Activated CD4-positive, alpha-beta T cell treated with anti-CD3 and anti-CD28 coated beads for 36 hours (primary cell): ENCODE measurements around the gene AKR1E2. TPM values are rescaled to one million over a fixed set of nuclear protein-coding genes. Genes with fewer than 3 reads are reported as not detected.
"Not testable (repeated sequence)": the region's sequence is repeated elsewhere in the genome, so short reads cannot be mapped to it uniquely, and the experiment has no call there.

Source experiments
- ATAC-seq: fragments of 200-7000 bp; cut with Tn5 transposase; one replicate; pipeline ENCODE4 v1.10.0; 2021; ENCODE audit warnings: mild to moderate bottlenecking, moderate library complexity
- CTCF ChIA-PET: fragments of 350-600 bp; sonication (Branson Sonifier 250); formaldehyde crosslinking; loops from one replicate; lab custom pipeline; 2021; ENCODE audit warnings: antibody characterized with exemption; lab: Charles Lee
- POLR2A ChIA-PET: fragments of 350-600 bp; sonication (Branson Sonifier 250); formaldehyde crosslinking; loops from one replicate; lab custom pipeline; 2021; ENCODE audit warnings: antibody characterized with exemption, inconsistent platforms; lab: Charles Lee
- DNase-seq: peaks from one replicate; pipeline ENCODE4 v3.0.0-alpha.2; 2020
- H3K27ac Mint-ChIP-seq: one replicate; pipeline ENCODE4 v1.8.0; 2021; ENCODE audit warnings: mixed read lengths
- H3K27me3 Mint-ChIP-seq: one replicate; pipeline ENCODE4 v1.8.0; 2021; ENCODE audit warnings: mixed read lengths
- H3K36me3 Mint-ChIP-seq: one replicate; pipeline ENCODE4 v1.8.0; 2021; ENCODE audit warnings: low read depth, mixed read lengths
- H3K4me1 Mint-ChIP-seq: one replicate; pipeline ENCODE4 v1.8.0; 2021; ENCODE audit warnings: mixed read lengths
- H3K4me3 Mint-ChIP-seq: one replicate; pipeline ENCODE4 v1.8.0; 2021; ENCODE audit warnings: mild to moderate bottlenecking, moderate library complexity, mixed read lengths
- H3K9me3 Mint-ChIP-seq: one replicate; pipeline ENCODE4 v1.8.0; 2021; ENCODE audit warnings: low read depth, mixed read lengths
- intact Hi-C, 2 experiments: fragments of 100-400 bp; cut with DNase I in 1 of 2; cut with micrococcal nuclease in 1 of 2; formaldehyde crosslinking; loops; one replicate each; pipeline versions ENCODE4 v1.14.2 to v1.15.1; 2022 to 2024; cut with DNase I, micrococcal nuclease
- total RNA-seq, 2 experiments: library from RNA; stranded (reverse); gene quantifications; one replicate each; pipeline ENCODE4 v1.2.3, GENCODE V29; 2021

AKR1E2 gene
- total RNA-seq, 2 experiments from 2014 or later: 9.8 to 13.4 TPM

- H3K4me3 Mint-ChIP-seq, H3K36me3 Mint-ChIP-seq, POLR2A ChIA-PET, DNase-seq, H3K4me1 Mint-ChIP-seq, H3K27ac Mint-ChIP-seq, ATAC-seq, H3K27me3 Mint-ChIP-seq, H3K9me3 Mint-ChIP-seq: not testable (repeated sequence)
- CTCF ChIA-PET: interaction anchor here (0.6 to 4.2 kb wide), 20 partner anchors 9 to 1413 kb away, joined by 3 to 46 read pairs (median 4); partner anchors contain the start of genes AKR1E2 and TUBAL3
- intact Hi-C loops: loop anchor here (1.0 to 10.0 kb wide), 6 partner anchors 34 to 812 kb away; partner anchors contain the start of gene AKR1C3 (in 1 of the 2)
These were observed 10.3 kb upstream of the AKR1E2 start for GRCh38 chr10:4815646-4816180.

GRCh38 chr10:4816966-4817365 is 9.0 kb upstream of the AKR1E2 start:
- no peaks in the 10 kb centered on the region for H3K9me3 Mint-ChIP-seq
- H3K27me3 Mint-ChIP-seq: peaks cover 5% of the 10 kb centered on the region
- ChIA-PET POLR2A (no interaction called here), CTCF (interaction anchor here (0.7 to 0.9 kb wide), 2 partner anchors 9 to 12 kb away, joined by 3 to 4 read pairs; partner anchors contain the start of gene AKR1E2)
- no peak overlapping the region for H3K4me3 Mint-ChIP-seq
- intact Hi-C loops: loop anchor here (1.0 to 10.0 kb wide), 6 partner anchors 32 to 810 kb away; partner anchors contain the start of gene AKR1C3 (in 1 of the 2)
- H3K27ac Mint-ChIP-seq: no peak overlapping the region
- no peak for DNase-seq
- no peak for ATAC-seq
- no peaks in the 10 kb centered on the region for H3K4me1 Mint-ChIP-seq
- no peaks in the 10 kb centered on the region for H3K36me3 Mint-ChIP-seq

- ATAC-seq (no peak), DNase-seq (no peak)
- Mint-ChIP-seq H3K4me3 (no peak overlapping the region), H3K9me3 (no peaks in the 10 kb centered on the region), H3K27me3 (peaks cover 6% of the 10 kb centered on the region), H3K36me3 (no peaks in the 10 kb centered on the region), H3K4me1 (no peaks in the 10 kb centered on the region), H3K27ac (no peak overlapping the region)
- intact Hi-C loops: loop anchor here (5.0 to 10.0 kb wide), 4 partner anchors 273 to 808 kb away; partner anchors contain the start of gene AKR1C3 (in 1 of the 2)
- ChIA-PET POLR2A (no interaction called here), CTCF (no interaction called here)
These were observed 6.9 kb upstream of the AKR1E2 start for GRCh38 chr10:4819067-4819466.

- H3K4me3 Mint-ChIP-seq: no peak overlapping the region
- POLR2A ChIA-PET: no interaction called here
- DNase-seq: no peak
- H3K27me3 Mint-ChIP-seq: peaks cover 6% of the 10 kb centered on the region
- CTCF ChIA-PET: interaction anchor here (0.6 to 1.4 kb wide), 3 partner anchors 11 to 614 kb away, joined by 3 read pairs; no protein-coding TSS in a partner anchor
- no peaks in the 10 kb centered on the region for H3K4me1 Mint-ChIP-seq
- H3K9me3 Mint-ChIP-seq: no peaks in the 10 kb centered on the region
- no peak for ATAC-seq
- no peaks in the 10 kb centered on the region for H3K36me3 Mint-ChIP-seq
- H3K27ac Mint-ChIP-seq: no peak overlapping the region
- intact Hi-C loops: loop anchor here (5.0 to 10.0 kb wide), 4 partner anchors 273 to 808 kb away; partner anchors contain the start of gene AKR1C3 (in 1 of the 2)
These were observed 6.3 kb upstream of the AKR1E2 start for GRCh38 chr10:4819707-4820106.

GRCh38 chr10:4820804-4821401 is 5.1 kb upstream of the AKR1E2 start:
- Mint-ChIP-seq H3K27ac (no peak overlapping the region), H3K36me3 (no peaks in the 10 kb centered on the region), H3K4me3 (no peak overlapping the region), H3K4me1 (peaks cover 2% of the 10 kb centered on the region), H3K9me3 (peaks cover 1% of the 10 kb centered on the region), H3K27me3 (peaks cover 9% of the 10 kb centered on the region)
- intact Hi-C loops: no loop called here
- ChIA-PET POLR2A (no interaction called here), CTCF (interaction anchor here (1.1 to 1.4 kb wide), 2 partner anchors 29 to 613 kb away, joined by 3 read pairs; no protein-coding TSS in a partner anchor)
- DNase-seq: no peak
- no peak for ATAC-seq

GRCh38 chr10:4822208-4822607 is 3.8 kb upstream of the AKR1E2 start:
- CTCF ChIA-PET: interaction anchor here (0.6 to 1.2 kb wide), 2 partner anchors 28 to 127 kb away, joined by 3 read pairs; no protein-coding TSS in a partner anchor
- no peak overlapping the region for H3K27ac Mint-ChIP-seq
- no peak for DNase-seq
- H3K4me1 Mint-ChIP-seq: peaks cover 8% of the 10 kb centered on the region
- peaks cover 2% of the 10 kb centered on the region for H3K9me3 Mint-ChIP-seq
- intact Hi-C loops: no loop called here
- POLR2A ChIA-PET: no interaction called here
- H3K27me3 Mint-ChIP-seq: peaks cover 9% of the 10 kb centered on the region
- ATAC-seq: no peak
- no peak overlapping the region for H3K4me3 Mint-ChIP-seq
- no peaks in the 10 kb centered on the region for H3K36me3 Mint-ChIP-seq

GRCh38 chr10:4824791-4825310 is 1.2 kb upstream of the AKR1E2 start:
- H3K9me3 Mint-ChIP-seq: peaks cover 2% of the 10 kb centered on the region

GRCh38 chr10:4825456-4825867 is 545 bp upstream of the AKR1E2 start:
- H3K27ac Mint-ChIP-seq: no peak overlapping the region
- ATAC-seq (no peak), DNase-seq (no peak)
- H3K4me3 Mint-ChIP-seq: peak overlapping the region; percentile 77
- ChIA-PET POLR2A (no interaction called here), CTCF (interaction anchor here (1.1 to 5.2 kb wide), 3 partner anchors 11 to 25 kb away, joined by 3 to 46 read pairs (median 6); no protein-coding TSS in a partner anchor)
- H3K27me3 Mint-ChIP-seq: peaks cover 9% of the 10 kb centered on the region
- intact Hi-C loops: no loop called here
- peaks cover 21% of the 10 kb centered on the region for H3K4me1 Mint-ChIP-seq
- peaks cover 2% of the 10 kb centered on the region for H3K9me3 Mint-ChIP-seq
- H3K36me3 Mint-ChIP-seq: peaks cover 2% of the 10 kb centered on the region

More at GRCh38 chr10:4824791-4825310, 1.2 kb upstream of the AKR1E2 start:
- Mint-ChIP-seq H3K4me1 (peaks cover 17% of the 10 kb centered on the region), H3K36me3 (no peaks in the 10 kb centered on the region), H3K27me3 (peaks cover 9% of the 10 kb centered on the region), H3K27ac (no peak overlapping the region), H3K4me3 (no peak overlapping the region)
- ChIA-PET CTCF (interaction anchor here (1.1 to 5.2 kb wide), 2 partner anchors 10 to 25 kb away, joined by 3 to 46 read pairs; no protein-coding TSS in a partner anchor), POLR2A (no interaction called here)
- DNase-seq: no peak
- intact Hi-C loops: no loop called here
- no peak for ATAC-seq

GRCh38 chr10:4826792-4827324 is 851 bp downstream of the AKR1E2 start:
- Mint-ChIP-seq H3K36me3 (peaks cover 15% of the 10 kb centered on the region), H3K27ac (peak overlapping the region; percentile 83), H3K4me3 (peak overlapping the region; percentile 77), H3K27me3 (peaks cover 5% of the 10 kb centered on the region), H3K9me3 (peaks cover 2% of the 10 kb centered on the region), H3K4me1 (peaks cover 35% of the 10 kb centered on the region)
- POLR2A ChIA-PET: interaction anchor here (0.7 kb wide), 1 partner anchor 157 kb away, joined by 3 read pairs; no protein-coding TSS in a partner anchor
- no peak for ATAC-seq
- intact Hi-C loops: loop anchor here in 1 of 2 experiments (1.0 to 2.0 kb wide), 2 partner anchors 585 to 858 kb away; partner anchors contain the start of genes NET1 and TASOR2
- DNase-seq: no peak
- CTCF ChIA-PET: interaction anchor here (1.1 to 5.2 kb wide), 5 partner anchors 10 to 796 kb away, joined by 4 to 46 read pairs (median 6); no protein-coding TSS in a partner anchor

GRCh38 chr10:4828005-4828404 is 2.0 kb downstream of the AKR1E2 start:
- CTCF ChIA-PET: interaction anchor here (1.3 to 5.2 kb wide), 4 partner anchors 9 to 22 kb away, joined by 6 to 46 read pairs (median 8); no protein-coding TSS in a partner anchor
- H3K36me3 Mint-ChIP-seq: peaks cover 19% of the 10 kb centered on the region
- DNase-seq (no peak), ATAC-seq (no peak)
- no peak overlapping the region for H3K4me3 Mint-ChIP-seq
- H3K27ac Mint-ChIP-seq: no peak overlapping the region
- H3K9me3 Mint-ChIP-seq: peaks cover 2% of the 10 kb centered on the region
- H3K4me1 Mint-ChIP-seq: peaks cover 36% of the 10 kb centered on the region
- H3K27me3 Mint-ChIP-seq: peaks cover 3% of the 10 kb centered on the region
- POLR2A ChIA-PET: interaction anchor here (0.6 kb wide), 2 partner anchors 17 to 788 kb away, joined by 3 to 6 read pairs; no protein-coding TSS in a partner anchor
- intact Hi-C loops: no loop called here

GRCh38 chr10:4830551-4830950 is 4.5 kb downstream of the AKR1E2 start:
- Mint-ChIP-seq H3K27me3 (peaks cover 2% of the 10 kb centered on the region), H3K9me3 (peaks cover 2% of the 10 kb centered on the region), H3K27ac (no peak overlapping the region), H3K4me1 (peaks cover 50% of the 10 kb centered on the region), H3K36me3 (peaks cover 32% of the 10 kb centered on the region), H3K4me3 (no peak overlapping the region)
- ChIA-PET CTCF (interaction anchor here (0.8 to 3.0 kb wide), 3 partner anchors 8 to 19 kb away, joined by 4 to 16 read pairs (median 4); no protein-coding TSS in a partner anchor), POLR2A (no interaction called here)
- intact Hi-C loops: no loop called here
- DNase-seq (no peak), ATAC-seq (no peak)
